Hair follicle dermal papilla cell (primary cell): Measurements from ENCODE around the gene ARSJ. TPM values are rescaled to one million over a fixed set of nuclear protein-coding genes. Genes with fewer than 3 reads are reported as not detected.

Experiments
- total RNA-seq: library from RNA; depleted of rRNA; stranded (reverse); fragments of >200 nt; gene quantifications from 2 replicates; pipeline ENCODE4 v1.2.3, GENCODE V29; 2012

The ARSJ gene
- total RNA-seq = 41.5 and 49.2 TPM in 2 replicates

DNA sequence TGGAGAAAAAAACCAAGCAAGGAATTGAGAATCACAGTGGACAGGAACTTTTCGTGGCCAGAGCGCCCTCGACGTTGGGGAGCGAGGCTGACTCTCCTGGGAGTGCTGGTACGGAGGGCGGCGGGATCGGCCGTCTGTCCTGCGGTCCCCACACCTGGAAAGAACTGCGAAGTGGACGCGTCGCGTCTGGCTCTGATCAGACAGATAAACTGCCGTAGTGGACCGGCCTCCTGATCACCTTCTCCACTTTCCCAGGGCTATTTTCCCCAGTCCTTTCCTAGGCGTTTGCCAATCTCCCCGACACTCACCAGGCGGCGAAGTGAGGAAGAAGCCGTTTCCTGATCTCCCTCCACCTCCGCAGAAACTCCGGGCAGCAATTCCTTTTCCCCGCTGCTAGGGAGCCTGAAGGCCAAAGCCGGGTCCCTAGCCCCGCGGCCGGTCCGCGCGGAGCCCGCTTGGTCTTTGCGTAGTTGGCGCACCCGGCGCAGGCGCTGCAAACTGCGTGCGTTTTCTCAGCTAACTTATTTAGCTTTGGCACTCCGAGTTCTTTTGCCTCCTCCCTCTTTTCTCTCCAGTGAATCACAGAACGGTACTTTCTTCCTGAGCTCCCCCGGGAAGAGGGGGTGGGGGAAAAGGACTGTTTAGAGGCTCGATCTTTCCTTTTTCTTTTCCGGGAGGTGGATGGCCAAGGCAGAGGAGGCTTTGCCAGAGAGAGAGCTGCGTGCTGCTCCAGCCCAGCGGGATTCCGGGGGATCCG is at the start of gene ARSJ:
ARSJ (minus strand) TSS at position 500 of the 757 bp plus-strand sequence. CDS start 813 bp downstream, outside the sequence.

Other genes starting within 250 kb of the ARSJ start
- gene CAMK2D, start 217.9 kb downstream of the ARSJ start, total RNA-seq = 142 and 161 TPM in 2 replicates